Measurements from ENCODE around the gene GAB1.

GRCh38 chr4:143506031-143506430 is 169.4 kb downstream of the GAB1 start:
- TF ChIP-seq CTCF (IDR thresholded peaks at IDR 0.05), result no peak
- no peak for TF ChIP-seq EZH2 (IDR thresholded peaks at IDR 0.05; ENCODE audit: borderline replicate concordance, insufficient read depth, low read depth, low read length, poor library complexity, severe bottlenecking)
